Measurements from ENCODE around the gene EPHB1. TPM values are rescaled to one million over a fixed set of nuclear protein-coding genes. Genes with fewer than 3 reads are reported as not detected.

EPHB1 gene
- total RNA-seq, 1 donor from 2014 or later = 1.3 TPM

- DNase-seq (ENCODE audit: low spot score in 2 of 2, unreplicated experiment in 2 of 2) = no peak
- Mint-ChIP-seq H3K27ac (no peak overlapping the region), H3K36me3 (no peaks in the 10 kb centered on the region), H3K4me1 (peaks cover 22% of the 10 kb centered on the region), H3K9me3 (peaks cover 4% of the 10 kb centered on the region), H3K27me3 (ENCODE audit: low read depth) (no peaks in the 10 kb centered on the region), H3K4me3 (no peak overlapping the region)
- TF ChIP-seq CTCF (IDR thresholded peaks at IDR 0.05; ENCODE audit: unreplicated experiment) = no peak
Observed at GRCh38 chr3:135262441-135262840, 467.4 kb downstream of the EPHB1 start.

GRCh38 chr3:135263331-135263730, 468.3 kb downstream of the EPHB1 start:
- Mint-ChIP-seq H3K27me3 (ENCODE audit: low read depth) (no peaks in the 10 kb centered on the region), H3K9me3 (peaks cover 4% of the 10 kb centered on the region), H3K4me3 (no peak overlapping the region), H3K27ac (no peak overlapping the region), H3K4me1 (peaks cover 20% of the 10 kb centered on the region), H3K36me3 (no peaks in the 10 kb centered on the region)
- no peak for TF ChIP-seq CTCF (IDR thresholded peaks at IDR 0.05; ENCODE audit: unreplicated experiment)
- DNase-seq (ENCODE audit: low spot score in 2 of 2, unreplicated experiment in 2 of 2) = no peak

- Mint-ChIP-seq H3K27ac (no peak overlapping the region), H3K36me3 (no peaks in the 10 kb centered on the region), H3K27me3 (ENCODE audit: low read depth) (no peaks in the 10 kb centered on the region), H3K4me1 (peaks cover 19% of the 10 kb centered on the region), H3K9me3 (no peaks in the 10 kb centered on the region), H3K4me3 (no peak overlapping the region)
- no peak for TF ChIP-seq CTCF (IDR thresholded peaks at IDR 0.05; ENCODE audit: unreplicated experiment)
- no peak for DNase-seq (ENCODE audit: low spot score in 2 of 2, unreplicated experiment in 2 of 2)
Observed at GRCh38 chr3:135267487-135267886, 472.4 kb downstream of the EPHB1 start.

GRCh38 chr3:135268941-135269532, 474.0 kb downstream of the EPHB1 start:
- no peaks in the 10 kb centered on the region for H3K9me3 Mint-ChIP-seq
- no peak overlapping the region for H3K4me3 Mint-ChIP-seq
- H3K27ac Mint-ChIP-seq = no peak overlapping the region
- H3K27me3 Mint-ChIP-seq (ENCODE audit: low read depth) = no peaks in the 10 kb centered on the region
- H3K4me1 Mint-ChIP-seq = peaks cover 20% of the 10 kb centered on the region
- no peak for TF ChIP-seq CTCF (IDR thresholded peaks at IDR 0.05; ENCODE audit: unreplicated experiment)
- DNase-seq (ENCODE audit: low spot score in 2 of 2, unreplicated experiment in 2 of 2) = no peak
- no peaks in the 10 kb centered on the region for H3K36me3 Mint-ChIP-seq

GRCh38 chr3:135271177-135272025, 476.3 kb downstream of the EPHB1 start:
- no peak for TF ChIP-seq CTCF (IDR thresholded peaks at IDR 0.05; ENCODE audit: unreplicated experiment)
- Mint-ChIP-seq H3K27me3 (ENCODE audit: low read depth) (no peaks in the 10 kb centered on the region), H3K9me3 (no peaks in the 10 kb centered on the region), H3K4me3 (no peak overlapping the region), H3K36me3 (no peaks in the 10 kb centered on the region), H3K27ac (no peak overlapping the region), H3K4me1 (peaks cover 20% of the 10 kb centered on the region)
- DNase-seq (ENCODE audit: low spot score in 2 of 2, unreplicated experiment in 2 of 2) = no peak
